Stimulated activated CD8-positive, alpha-beta memory T cell treated with anti-CD3 and anti-CD28 coated beads, Interleukin-12 subunit alpha, Interleukin-12 subunit beta, amount 100 ng/mL, for 4 hours (primary cell): ENCODE results near the gene ALOX5.
"Not testable (repeated sequence)": the region's sequence is repeated elsewhere in the genome, so short reads cannot be mapped to it uniquely, and the experiment has no call there.

Source experiments
- DNase-seq: peaks from one replicate; pipeline ENCODE4 v3.0.0-alpha.2; 2020; ENCODE audit warnings: low read depth

The ALOX5 gene

GRCh38 chr10:45468079-45468478 is 94.1 kb downstream of the ALOX5 start:
- DNase-seq, result no peak

DNA sequence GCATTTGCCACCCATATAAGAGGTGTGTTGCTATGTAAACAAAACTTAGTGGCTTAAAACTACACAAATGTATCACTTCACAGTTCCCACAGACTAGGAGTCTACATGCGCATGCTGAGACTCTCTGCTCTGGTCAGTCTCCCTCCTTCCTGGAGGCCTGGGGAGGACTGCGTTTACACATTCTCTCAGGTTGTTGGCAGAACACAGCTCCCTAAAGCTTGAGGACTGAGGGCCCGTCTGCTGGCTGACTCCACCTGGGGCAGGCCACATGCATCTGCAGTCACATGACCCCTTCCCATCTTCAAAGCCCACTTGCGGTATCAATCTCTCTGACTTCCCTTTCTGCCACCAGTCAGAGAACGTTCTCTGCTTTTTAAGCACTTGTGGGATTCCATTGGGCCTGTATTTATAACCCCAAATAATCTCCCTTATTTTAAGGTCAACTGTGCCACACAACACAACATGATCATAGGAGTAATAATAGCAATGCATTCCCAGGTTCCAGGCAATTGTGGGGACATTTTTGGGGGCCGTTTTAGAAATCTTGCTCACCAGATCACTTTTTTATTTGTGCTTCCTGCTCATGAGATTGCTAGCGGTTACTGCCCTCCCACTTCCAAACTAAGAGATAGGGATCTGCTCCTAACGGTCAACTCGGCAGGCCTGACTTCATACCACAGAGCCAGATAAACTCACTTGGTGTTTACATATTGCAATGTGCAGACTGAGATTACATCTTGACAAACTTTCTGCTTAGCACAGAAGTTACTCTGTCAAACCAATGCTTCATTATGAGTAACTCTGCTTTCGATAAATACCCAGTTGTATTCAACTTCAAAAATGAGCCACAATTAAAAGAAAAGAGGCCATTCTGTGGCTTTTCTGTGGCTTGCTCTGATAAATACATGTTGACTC is 96.3 kb downstream of the ALOX5 start:
- no peak for DNase-seq

- no peak for DNase-seq
These were observed 97.0 kb downstream of the ALOX5 start for GRCh38 chr10:45471059-45471458.

DNA sequence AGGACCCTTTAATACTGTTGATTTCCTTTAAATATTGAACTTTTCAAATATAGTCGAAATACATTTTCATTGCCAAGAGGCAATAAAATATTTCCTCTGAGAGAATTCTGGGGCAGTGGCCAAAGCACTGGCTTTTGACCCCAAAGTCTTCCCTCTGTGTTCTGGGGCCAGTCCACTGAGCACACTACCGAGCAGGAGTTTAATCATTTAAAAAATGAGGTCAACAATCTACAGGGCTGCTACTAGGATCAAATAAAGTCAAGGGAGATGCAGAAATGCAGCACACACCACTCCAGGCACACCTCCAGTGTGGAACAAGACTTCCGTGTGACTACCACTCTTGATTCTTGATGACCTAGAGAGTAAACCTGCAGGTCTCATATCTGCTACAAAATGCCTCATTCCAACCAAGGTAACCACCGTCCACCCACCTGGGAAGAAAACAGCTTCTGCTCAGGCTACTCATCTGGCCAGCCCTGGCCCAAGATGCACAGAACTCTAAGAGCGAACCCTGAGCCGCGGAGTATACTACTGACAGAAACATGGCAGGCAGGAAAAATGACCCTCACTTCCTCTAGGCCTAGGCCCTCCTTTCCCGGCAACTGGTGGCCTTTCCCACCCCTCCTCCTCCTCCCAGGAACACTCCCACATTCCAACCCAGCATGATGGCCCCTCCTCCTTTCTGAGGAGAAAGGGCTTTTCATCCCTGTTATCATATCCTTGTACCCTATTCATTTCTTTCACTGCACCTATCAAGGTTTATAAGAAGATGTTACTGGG is 97.7 kb downstream of the ALOX5 start:
- no peak for DNase-seq

DNA sequence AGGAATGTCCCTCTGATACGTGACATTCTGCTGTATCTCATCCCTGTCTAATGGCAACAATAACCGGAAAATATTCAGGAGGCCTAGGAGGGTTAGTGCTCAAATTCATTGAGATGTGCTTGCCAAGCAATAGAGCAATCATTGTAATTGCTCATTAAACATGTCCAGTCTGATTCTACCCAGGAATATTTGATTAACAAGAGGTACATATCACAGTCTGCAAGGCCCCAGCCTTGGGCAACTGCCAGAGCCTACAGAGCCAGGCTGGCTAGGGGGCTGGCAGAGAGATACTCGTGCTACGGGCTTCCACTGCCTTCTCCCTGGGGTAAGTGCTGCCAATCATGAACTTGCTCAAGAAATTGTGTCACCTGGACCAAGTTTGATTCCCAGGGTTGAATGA is 99.1 kb downstream of the ALOX5 start:
- no peak for DNase-seq

DNA sequence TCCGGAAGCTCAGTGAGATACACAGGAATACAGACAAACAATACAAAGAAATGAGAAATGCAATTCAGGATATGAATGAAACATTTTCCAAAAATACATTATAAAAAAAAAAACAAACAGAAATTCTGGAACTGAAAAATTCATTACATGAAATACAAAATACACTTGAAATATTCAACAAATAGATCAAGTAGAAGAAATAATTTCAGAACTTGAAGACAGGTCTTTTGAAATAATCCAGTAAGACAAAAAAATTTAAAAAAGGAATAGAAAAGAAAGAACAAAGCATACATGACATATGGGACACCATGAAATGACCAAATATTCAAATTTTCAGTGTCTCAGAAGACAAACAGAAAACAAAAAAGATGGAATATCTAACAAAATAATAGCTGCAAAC is 102.5 kb downstream of the ALOX5 start:
- DNase-seq, result no peak

DNA sequence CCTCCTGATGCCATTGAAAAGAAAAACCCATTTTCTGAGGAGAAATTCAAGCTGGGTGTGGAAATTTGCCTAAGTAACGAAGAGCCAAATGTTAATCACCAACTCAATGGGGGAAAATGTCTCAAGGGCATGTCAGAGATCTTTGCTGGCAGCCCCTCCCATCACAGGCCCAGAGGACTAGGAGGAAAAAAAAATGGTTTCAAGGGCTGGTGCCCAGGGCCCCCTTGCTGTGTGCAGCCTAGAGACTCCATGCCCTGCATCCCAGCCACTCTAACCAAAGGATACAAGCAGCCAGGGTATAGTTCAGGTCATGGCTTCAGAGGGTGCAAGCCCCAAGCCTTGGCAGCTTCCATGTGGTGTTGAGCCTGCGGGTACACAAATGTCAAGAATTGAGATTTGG is 106.3 kb downstream of the ALOX5 start:
- DNase-seq, result no peak

GRCh38 chr10:45481100-45481499 is 107.1 kb downstream of the ALOX5 start:
- DNase-seq, result not testable (repeated sequence)

- no peak for DNase-seq
These were observed 109.0 kb downstream of the ALOX5 start for GRCh38 chr10:45483002-45483401.

- no peak for DNase-seq
These were observed 113.7 kb downstream of the ALOX5 start for GRCh38 chr10:45487735-45488134.

DNA sequence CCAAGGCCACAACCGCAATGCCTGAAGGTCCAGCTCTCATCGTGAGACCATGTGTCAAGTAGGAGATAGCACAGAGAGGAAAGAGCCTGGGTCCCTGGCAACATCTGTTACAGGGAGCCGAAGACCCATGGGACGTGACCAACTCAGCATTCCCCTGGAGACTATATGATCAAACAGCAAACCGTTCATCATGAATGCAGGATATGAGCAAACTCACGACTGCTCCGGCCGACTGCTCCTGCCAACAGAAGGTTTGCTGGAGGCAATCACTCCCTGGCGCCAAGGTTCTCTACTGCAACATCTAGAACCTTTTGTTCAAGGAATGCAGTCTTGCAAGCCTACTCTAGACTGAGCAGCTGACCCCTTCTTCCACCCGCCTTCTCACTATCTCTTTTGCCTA is 114.3 kb downstream of the ALOX5 start:
- no peak for DNase-seq

- DNase-seq, result no peak
These were observed 116.3 kb downstream of the ALOX5 start for GRCh38 chr10:45490277-45490676.

- DNase-seq, result no peak
These were observed 117.0 kb downstream of the ALOX5 start for GRCh38 chr10:45491061-45491460.
